Measurements from ENCODE around the gene RRP1.

Gene RRP1, protein sequence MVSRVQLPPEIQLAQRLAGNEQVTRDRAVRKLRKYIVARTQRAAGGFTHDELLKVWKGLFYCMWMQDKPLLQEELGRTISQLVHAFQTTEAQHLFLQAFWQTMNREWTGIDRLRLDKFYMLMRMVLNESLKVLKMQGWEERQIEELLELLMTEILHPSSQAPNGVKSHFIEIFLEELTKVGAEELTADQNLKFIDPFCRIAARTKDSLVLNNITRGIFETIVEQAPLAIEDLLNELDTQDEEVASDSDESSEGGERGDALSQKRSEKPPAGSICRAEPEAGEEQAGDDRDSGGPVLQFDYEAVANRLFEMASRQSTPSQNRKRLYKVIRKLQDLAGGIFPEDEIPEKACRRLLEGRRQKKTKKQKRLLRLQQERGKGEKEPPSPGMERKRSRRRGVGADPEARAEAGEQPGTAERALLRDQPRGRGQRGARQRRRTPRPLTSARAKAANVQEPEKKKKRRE

DNA sequence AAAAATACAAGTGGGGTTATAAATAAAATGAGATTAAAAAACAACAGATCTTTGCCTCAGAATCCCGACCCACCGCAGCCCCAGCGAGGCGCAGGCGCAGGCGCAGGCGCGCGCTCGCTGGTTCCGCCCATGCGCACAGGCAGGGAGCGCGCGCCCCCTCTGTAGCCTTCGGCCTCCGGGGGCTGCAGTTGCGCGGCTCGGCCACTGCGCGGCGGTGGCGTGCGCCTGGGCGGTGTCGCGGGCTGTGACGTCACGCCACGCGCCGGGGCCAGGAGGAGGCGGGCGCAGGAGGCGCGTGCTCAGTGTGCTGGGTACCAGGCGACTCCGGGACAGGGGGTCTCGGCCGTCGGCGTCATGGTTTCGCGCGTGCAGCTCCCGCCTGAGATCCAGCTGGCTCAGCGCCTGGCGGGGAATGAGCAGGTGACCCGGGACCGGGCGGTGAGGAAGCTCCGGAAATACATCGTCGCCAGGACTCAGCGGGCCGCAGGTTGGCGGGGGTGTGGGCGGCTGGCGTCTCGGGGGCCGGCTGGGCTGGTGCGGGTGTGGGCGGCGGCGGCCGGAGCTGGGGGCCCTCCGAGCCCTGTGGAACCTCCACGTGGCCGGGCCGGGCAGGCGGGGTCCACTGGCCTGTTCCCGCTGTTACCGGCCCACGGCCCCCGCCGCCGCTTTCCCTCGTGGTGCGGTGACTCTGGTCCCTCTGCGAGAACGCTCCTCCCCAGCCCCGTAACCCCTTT lies at the start of gene RRP1:
TSS of gene RRP1 (plus strand) at position 302 of the 734 bp plus-strand sequence. CDS start at position 355, 53 bp downstream.
- in situ Hi-C loops (cut with HindIII; ENCODE audit: low sequenced_read_pairs): no loop called here

DNA sequence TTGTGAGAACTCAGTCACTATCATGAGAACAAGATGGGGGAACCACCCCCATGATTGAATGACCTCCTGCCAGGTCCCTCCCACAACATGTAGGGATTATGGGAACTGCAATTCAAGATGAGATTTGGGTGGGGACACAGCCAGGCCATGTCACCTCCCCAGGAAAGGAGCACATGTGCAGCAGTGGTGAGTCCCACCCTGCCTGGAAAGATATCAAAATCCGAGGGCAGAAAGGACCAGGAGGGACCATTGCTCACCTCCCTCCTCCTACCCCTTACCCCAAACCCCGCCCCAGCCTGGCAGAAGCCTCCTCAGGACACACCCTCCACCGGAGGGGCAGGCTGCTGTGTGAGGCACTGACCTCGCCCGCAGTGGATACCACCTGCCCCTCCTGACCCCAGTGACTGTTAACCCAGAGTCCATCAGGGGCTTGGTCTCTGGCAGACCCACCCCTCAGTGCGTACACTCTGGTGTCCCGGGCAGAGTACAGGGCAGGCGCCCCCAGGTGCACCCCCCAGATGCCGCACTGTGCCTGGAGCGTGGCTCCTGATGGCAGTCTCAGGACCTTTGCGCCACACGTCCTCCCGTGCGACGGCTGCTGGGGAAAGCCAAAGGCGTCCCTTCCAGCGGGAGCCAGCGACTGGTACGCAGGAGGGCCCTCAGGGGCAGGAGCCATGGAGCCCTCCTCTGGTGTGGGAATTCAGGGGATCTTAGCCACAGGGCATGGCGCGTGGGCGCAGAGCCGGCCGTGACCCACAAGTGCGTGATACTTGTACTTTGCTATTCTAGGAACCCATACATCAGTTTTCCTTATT lies 49.5 kb upstream of the RRP1 start:
- in situ Hi-C loops (cut with HindIII; ENCODE audit: low sequenced_read_pairs): no loop called here

DNA sequence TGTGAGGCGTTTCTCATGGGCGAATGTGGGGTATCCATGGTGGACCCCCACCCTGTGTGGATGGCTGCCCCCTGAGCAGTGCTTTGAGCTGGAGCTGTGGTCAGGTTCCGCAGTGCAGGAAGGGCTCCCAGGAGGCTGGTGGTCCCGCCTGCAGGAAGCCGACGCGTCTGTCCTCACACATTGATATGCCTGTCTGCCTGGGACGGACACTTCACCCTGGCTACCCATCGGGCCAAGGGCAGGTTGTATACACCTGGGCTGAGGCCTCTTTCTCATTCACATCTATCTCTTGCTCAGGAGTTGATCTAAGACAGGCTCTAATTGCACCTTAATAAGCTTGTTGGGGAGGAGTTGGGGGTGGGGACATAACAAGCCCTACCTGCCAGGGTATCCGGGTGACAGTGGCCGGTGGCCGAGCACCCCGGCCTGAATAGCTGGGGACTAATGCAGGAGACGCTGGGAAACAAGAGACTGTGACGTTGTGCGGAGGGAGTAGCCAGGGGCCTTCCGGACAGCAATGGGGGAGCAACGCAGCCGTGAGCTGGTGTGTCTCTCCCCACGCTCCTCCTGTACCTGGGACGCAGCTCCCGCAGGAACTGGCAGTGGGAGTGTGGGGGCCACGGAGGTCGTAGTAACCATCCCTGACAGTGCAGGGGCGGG lies 48.8 kb upstream of the RRP1 start:
- in situ Hi-C loops (cut with HindIII; ENCODE audit: low sequenced_read_pairs): no loop called here

DNA sequence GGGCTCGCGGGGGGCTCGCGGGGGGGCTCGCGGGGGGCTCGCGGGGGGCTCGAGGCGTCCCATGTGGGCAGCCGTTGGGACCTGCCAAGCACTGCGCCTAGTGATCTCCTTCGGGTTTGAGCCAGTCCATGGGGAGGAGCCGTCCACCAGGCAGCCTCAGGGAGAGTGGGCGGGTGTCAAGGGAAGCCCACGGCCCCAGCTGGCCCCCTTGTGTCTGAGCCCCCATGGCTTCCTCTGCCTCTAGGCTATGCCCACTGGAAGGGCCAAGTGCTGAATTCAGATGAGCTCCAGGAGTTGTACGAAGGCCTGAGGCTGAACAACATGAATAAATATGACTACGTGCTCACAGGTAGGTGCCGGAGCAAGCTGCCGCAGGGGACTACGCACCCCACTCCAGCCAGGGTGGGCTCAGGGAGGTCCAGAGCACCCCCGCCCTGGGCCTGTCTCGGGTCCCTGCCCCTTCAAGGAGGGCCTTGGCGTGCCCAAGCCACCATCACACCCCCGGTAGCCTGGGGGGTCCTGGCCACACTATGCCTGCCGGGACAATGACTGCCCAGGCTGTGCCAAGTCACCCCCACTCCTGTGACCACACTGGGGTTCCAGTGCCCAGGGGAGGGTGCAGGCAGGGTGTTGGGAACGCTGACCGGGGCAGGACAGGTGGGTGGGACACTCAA lies 47.8 kb upstream of the RRP1 start:
- in situ Hi-C loops (cut with HindIII; ENCODE audit: low sequenced_read_pairs): no loop called here

DNA sequence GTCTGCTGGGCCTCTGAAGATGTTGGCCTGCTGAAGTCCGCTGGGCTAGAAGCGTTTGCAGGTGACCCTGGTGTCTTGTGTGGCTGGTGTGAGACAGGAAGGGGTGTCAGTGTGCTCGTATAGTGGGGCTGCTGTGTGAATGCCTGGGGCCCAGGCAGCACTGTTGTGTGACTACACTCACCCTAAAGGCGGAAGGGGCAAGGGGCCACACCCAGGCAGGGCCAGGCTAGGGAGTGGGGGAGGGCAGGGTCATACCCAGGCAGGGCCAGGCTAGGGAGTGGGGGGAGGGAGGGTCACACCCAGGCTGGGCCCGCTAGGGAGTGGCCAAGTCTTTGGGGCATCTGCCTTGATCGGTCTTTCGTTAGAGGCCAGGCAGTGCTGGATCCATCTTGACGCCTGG lies 45.4 kb upstream of the RRP1 start:
- in situ Hi-C loops (cut with HindIII; ENCODE audit: low sequenced_read_pairs): no loop called here

DNA sequence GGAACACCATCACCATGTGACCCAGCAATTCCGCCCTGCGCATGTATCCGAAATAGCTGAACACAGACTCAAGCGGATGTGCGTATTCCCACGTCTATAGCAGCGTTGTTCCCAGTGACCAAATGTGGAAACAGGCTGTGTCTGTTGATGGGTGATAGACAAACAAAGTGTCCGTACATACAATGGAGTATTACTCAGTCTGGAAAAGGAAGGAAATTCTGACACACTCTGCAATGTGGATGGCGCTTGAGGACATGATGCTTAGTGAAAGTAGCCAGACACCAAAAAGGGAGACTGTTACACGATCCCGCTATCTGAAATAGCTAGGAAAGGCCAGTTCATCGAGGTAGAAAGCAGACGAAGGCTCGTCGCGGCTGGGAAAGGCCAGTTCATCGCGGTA lies 44.7 kb upstream of the RRP1 start:
- in situ Hi-C loops (cut with HindIII; ENCODE audit: low sequenced_read_pairs): no loop called here

DNA sequence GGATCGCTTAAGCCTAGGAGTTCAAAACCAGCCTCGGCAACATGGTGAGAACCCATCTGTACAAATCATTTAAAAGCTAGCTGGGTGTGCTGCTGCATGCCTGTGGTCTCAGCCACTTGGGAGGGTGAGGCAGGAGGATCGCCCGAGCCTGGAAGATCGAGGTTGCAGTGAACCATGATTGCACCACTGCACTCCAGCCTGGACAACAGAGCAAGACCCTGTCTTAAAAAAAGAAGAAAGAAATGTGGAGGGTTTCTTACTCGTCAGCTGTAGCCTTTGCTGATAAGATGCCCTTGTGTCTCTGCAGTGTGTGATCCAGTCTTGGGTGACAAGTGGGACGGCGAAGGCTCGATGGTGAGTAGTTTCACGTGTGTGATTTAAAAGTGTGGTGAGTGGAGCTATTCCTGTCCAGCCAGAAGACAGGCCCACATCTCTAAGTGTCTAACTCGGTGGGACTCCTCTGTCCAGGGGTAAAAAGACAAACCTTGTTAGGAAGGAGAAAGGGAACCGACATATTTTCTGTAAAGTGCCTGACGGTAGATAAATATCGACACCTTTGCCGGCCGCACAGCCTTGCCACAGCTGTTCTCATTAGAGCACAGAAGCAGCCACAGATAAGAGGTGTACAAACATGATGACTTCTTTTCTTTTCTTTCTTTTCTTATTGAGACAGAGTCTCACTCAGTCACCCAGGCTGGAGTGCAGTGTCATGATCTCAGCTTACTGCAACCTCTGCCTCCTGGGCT lies 43.4 kb upstream of the RRP1 start:
- in situ Hi-C loops (cut with HindIII; ENCODE audit: low sequenced_read_pairs): no loop called here

DNA sequence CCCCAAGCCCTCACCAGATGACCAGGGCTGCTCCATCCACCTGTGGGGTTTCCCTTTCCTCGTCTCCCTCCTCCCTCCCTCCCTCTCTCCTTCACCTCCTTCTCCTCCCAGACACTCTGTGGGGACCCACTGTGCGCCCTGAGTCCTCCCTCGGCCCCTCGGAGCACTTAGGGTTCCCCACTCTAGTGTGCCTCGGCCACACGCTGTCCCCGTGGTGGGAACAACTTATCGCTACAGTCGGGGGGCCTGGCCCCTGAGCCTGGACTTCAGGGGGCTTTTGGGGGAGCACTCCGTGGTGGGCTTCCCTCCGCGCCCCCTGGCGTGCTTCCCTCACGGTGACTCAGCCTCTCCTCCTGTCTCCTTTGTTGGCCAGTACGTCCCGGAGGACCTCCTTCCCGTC lies 40.8 kb upstream of the RRP1 start:
- in situ Hi-C loops (cut with HindIII; ENCODE audit: low sequenced_read_pairs): no loop called here

DNA sequence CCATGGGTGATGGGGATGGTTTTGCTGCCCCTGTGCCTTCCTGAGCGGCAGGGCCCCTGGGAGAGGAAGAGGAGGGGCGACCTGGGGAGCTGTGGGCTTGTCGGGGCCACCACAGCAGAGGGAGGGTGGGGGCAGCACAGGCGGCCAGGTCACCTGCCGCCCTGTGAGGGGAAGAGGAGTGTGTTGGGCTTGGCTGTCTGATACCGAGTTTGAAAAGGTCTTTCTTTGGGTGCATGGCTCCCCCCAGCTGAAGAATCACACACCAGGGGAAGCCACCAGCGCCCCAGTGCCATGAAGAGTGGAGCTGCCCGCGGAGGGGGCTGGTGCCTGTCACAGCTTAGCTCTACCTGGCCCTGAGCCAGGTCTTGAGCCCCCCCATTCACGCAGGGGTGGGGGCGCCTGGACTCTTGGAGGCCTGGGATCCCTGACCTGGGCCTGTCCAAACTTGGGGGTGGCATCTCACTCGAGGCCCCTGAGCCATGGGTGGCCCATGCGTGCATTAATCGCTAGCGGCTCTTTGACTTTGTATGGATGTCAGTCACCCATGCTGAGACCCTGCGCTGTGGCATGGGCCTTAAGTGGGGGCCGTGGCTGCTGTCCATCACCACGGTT lies 39.6 kb upstream of the RRP1 start:
- in situ Hi-C loops (cut with HindIII; ENCODE audit: low sequenced_read_pairs): no loop called here

DNA sequence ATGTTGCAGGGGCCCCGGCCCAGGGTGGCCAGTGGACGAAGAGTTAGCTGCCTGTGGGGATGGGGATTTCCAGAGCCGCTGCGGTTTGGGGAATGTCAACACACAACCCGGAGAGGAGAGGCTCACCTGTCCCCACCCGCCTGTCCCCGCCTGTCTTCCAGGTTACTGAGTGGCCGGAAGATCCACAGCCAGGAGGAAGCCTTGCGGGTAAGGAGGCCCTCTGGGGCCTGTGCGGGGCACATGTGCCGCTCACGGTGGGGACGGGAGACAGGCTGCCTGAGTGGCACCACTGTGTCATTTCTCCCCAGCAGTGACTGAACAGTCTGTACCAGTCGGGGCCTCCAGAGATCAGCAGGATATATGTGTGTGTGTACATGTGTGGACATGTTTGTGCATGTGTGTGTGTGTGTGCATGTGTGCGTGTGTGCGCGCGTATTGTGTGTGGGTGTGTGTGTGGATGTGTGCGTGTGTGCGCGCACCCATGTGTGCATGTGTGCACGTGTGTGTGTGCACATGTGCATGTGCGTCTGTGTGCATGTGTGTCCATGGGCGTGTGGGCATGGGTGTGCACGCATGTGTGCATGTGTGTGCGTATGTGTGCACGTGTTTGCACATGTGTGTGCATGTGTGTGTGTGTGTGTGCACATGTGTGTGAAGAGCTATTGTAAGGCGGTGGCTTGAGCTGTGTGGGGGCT lies 38.9 kb upstream of the RRP1 start:
- in situ Hi-C loops (cut with HindIII; ENCODE audit: low sequenced_read_pairs): no loop called here

DNA sequence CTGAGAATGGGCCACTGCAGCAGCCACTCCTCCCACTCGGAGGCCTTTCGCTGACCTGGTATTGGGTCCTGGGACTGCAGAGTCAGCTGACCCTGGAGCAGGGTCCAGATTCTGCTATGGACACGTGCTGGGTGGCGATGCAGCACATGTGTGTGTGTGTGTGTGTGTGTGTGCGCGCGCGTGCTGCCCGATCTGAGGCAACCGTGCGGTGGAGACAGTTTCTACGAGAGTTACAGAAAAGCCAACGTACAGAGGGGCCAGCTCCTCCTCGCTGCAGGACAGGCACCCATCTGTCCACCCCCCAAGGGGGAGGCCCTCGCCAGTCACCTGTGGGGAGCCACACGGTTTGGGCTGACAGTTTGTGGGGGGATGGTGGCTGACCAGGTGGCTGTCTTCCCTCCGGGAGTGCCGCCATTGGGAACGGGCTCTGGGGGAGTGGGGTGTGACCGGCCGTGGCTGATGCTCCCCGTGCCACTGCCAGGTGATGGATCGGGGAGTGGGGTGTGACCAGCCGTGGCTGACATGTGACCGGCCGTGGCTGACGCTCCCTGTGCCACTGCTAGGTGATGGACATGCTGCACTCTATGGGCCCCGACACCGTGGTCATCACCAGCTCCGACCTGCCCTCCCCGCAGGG lies 37.3 kb upstream of the RRP1 start:
- in situ Hi-C loops (cut with HindIII; ENCODE audit: low sequenced_read_pairs): no loop called here

DNA sequence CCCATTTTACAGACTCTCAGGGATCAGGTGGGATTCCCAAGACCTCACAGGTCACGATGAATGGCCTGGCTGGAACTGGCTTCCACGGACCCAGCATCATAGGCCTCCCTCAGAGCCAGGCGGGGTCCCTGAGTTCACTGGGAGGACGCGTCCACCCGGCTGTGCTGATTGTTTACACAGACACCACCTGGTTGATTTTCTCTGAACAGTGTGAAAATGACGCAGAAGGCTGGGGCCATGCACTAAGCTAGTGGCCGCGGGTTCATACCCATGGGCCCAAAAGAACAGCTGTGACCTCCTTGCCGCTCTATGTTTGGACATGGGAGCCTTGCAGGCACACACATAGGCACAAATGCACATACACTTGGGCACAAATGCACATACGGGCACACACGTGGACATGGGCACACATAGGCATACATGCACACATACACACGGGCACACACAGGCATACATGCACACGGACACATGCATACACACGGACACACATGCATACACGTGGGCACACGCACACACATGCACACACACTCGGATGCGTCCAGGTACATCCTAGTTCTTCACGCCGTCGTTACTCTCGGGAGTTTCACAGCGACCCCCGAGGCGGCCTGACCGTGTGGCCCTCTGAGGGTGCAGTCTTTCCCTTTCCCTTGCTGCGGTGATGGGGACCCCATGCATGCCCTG lies 36.5 kb upstream of the RRP1 start:
- in situ Hi-C loops (cut with HindIII; ENCODE audit: low sequenced_read_pairs): no loop called here

DNA sequence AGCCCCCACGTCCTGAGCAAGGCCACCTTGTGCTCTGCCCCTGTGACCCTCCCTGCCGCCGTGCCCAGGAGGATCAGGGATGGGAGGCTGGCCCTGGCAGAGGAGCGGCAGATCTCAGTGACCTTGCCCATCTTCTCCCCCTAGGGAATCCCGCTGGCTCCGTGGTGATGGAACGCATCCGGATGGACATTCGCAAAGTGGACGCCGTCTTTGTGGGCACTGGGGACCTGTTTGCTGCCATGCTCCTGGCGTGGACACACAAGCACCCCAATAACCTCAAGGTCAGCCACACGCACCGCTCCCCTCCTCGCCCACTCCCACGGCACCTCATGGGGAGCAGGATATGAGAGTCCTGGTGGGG lies 36.0 kb upstream of the RRP1 start:
- in situ Hi-C loops (cut with HindIII; ENCODE audit: low sequenced_read_pairs): no loop called here

DNA sequence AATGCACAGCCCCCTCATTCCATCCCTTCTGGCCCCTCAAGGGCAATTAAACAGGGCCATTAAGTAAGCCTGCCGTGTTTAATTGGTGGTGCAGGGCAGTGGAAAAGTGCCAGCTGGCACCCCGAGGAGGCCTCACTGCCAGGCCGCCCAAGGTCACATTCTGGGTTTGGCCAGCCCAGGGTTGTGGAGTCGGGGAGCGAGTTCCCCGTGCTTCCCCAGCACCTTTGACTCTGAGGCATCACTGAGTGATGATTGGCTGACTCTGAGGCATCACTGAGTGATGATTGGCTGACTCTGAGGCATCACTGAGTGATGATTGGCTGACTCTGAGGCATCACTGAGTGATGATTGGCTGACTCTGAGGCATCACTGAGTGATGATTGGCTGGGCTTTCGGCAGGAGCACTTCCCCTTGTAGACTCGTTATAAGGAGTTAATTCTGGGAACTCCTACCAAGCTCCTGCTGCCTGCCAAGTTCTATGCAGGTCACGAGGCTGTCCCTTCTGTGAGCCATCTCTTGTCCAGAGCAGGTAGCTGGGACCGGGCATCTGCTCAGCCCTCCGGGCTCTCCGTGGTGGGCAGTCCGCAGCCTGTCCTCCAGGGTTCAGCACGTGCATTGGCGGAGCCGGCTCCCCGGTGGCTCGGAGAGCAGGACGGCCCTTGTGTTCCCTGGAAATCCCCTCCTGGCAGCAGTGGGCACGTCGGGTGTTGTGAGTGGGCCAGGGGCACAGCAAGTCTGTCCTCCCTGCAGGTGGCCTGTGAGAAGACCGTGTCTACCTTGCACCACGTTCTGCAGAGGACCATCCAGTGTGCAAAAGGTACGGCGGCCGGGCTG lies 34.2 kb upstream of the RRP1 start:
- in situ Hi-C loops (cut with HindIII; ENCODE audit: low sequenced_read_pairs): no loop called here

DNA sequence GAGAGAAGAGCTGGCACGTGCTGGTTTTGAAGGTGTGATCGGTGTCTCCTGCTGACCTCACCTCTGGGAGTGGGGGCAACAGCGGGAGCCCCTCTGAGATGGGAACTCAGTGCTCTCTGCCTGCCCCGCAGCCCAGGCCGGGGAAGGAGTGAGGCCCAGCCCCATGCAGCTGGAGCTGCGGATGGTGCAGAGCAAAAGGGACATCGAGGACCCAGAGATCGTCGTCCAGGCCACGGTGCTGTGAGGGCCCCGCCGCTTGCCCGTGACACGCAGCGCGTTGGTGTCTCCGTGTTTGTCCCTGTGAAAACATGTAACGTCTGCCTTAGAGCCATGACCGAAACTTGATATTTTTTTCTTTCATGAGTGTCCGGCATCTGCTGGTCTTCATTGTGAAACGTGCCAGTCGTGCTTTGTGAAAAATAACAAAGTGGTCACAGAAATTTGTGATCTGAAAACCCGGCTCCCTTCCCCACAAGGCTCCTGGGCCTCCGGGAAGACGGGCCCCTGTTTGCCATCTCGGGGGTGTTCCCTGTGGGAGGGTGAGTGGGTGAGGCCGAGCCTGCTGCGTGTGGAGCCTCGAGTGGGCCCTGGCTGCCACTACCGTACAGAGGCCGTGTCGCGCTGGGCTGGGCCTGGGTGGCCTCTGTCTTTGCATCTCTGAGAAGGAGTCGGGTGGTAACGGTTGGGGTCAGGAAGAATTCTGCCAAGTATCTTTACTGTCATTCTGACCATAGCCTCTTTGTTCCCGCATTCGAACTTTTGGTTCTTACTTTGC lies 33.4 kb upstream of the RRP1 start:
- in situ Hi-C loops (cut with HindIII; ENCODE audit: low sequenced_read_pairs): no loop called here

DNA sequence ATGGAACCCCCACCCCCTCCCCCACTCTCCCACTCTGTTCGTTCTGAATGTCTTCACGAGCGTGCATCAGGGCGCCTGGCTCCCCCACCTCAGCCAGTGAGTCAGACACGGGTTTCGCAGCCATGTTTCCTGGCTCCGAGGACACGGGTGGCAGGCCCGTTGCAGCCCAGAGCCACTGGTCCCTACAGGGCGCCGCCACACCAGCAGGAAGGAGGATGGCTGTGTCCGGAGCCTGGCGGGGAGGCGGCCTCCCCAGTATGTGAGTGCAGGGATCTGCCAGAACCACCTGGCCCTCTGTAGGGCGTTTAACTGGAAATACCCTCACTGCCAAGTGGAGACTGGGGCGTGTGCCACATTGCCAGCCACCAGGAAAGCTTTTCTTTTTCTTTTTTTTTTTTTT lies 31.8 kb upstream of the RRP1 start:
- in situ Hi-C loops (cut with HindIII; ENCODE audit: low sequenced_read_pairs): no loop called here
